Pancreas (tissue), 10 donors: ENCODE measurements around the gene TMEM54. TPM values are rescaled to one million over a fixed set of nuclear protein-coding genes. Genes with fewer than 3 reads are reported as not detected.
A peak's percentile ranks its signal among the peaks of the same experiment; 100 is the strongest.

Source experiments
- ATAC-seq, 4 donors: fragments of 200-7000 bp; cut with Tn5 transposase; one replicate each; pipeline versions ENCODE4 v1.8.0 to v1.9.1; 2020; ENCODE audit warnings: mild to moderate bottlenecking in 4 of 4, moderate library complexity in 4 of 4
- DNase-seq, 6 donors: peaks; one replicate each; pipeline ENCODE4 v3.0.0-alpha.2; 2020
- FAIRE-seq: peaks from 2 replicates; lab custom pipeline; 2012; peaks lifted over from hg19 to GRCh38; lab: Jason Lieb, UNC
- H3K27ac ChIP-seq, 4 donors: fragments of 200-600 bp; sonication (generic); 1 replicate in 3 of 4; 2 replicates in 1 of 4; pipeline versions ENCODE4 v1.5.0 to v1.8.0; 2020
- H3K27me3 ChIP-seq, 4 donors: fragments of 200-600 bp; one replicate each; pipeline ENCODE4 v1.8.0; 2021
- H3K36me3 ChIP-seq, 3 donors: fragments of 200-600 bp; sonication (generic) in 1 of 3; one replicate each; pipeline versions ENCODE4 v1.5.0 to v1.8.0; 2020 to 2021
- H3K4me1 ChIP-seq, 3 donors: fragments of 200-600 bp; one replicate each; pipeline ENCODE4 v1.8.0; 2021
- H3K4me3 ChIP-seq, 4 donors: fragments of 200-600 bp; sonication (generic) in 2 of 4; one replicate each; pipeline versions ENCODE4 v1.5.0 to v1.8.0; 2020 to 2021
- H3K9me3 ChIP-seq, 4 donors: fragments of 200-600 bp; one replicate each; pipeline ENCODE4 v1.8.0; 2021
- WGBS, 2 donors: extraction: QIAGEN DNeasy Blood & Tissue Kit; methylation state at CpG; one replicate each; pipeline ENCODE4 v1.1.7; 2013; 5-methylcytosine and 5-hydroxymethylcytosine counted together
- intact Hi-C, 3 donors: fragments of 100-400 bp; cut with DNase I; formaldehyde crosslinking; loops; one replicate each; pipeline versions ENCODE4 v1.11.1 to v1.14.2; 2022
- polyA plus RNA-seq, 2 donors: library from polyadenylated mRNA; stranded (reverse); fragments of 200-250 nt; gene quantifications; one replicate each; pipeline ENCODE4 v1.2.3, GENCODE V29; 2013
- total RNA-seq, 6 donors: library from RNA; stranded (reverse); fragmentation: NEBNext Ultra II Directional in 4 of 6; extraction: Animal tissue kit (Norgen Biotek cat#: 25700) in 4 of 6; gene quantifications; one replicate each; pipeline versions ENCODE4 v1.2.1 to v1.2.4, GENCODE V29; 2021 to 2023
- TF ChIP-seq, protein P1 (sequence below), 4 donors: fragments of 200-600 bp; sonication (generic) in 3 of 4; IDR thresholded peaks; one replicate each; pipeline versions ENCODE4 v1.5.0 to v1.8.0; 2021; ENCODE audit warnings: antibody characterized with exemption in 4 of 4
- donor health status: healthy with polysubstance abuse.
- donor health status: DM: no; HTN: no; CAD: no; lungs with moderate emphysema.
- donor health status: DM: no; HTN: no; CAD: no.
- donor health status: control.
- donor health status: control.
- donor health status: Bipolar disorder and iron deficiency.
- donor health status: DM: yes; HTN: yes; CAD: no.
- donor health status: DM: no; HTN: no; CAD: no.
- donor health status: DM: no; HTN: no; CAD: no.
- donor health status: DM: yes; HTN: yes; CAD: no.

Gene TMEM54
- total and polyA plus RNA-seq, 8 donors, result 11.9 to 39.5 (median 23.6) TPM

DNA sequence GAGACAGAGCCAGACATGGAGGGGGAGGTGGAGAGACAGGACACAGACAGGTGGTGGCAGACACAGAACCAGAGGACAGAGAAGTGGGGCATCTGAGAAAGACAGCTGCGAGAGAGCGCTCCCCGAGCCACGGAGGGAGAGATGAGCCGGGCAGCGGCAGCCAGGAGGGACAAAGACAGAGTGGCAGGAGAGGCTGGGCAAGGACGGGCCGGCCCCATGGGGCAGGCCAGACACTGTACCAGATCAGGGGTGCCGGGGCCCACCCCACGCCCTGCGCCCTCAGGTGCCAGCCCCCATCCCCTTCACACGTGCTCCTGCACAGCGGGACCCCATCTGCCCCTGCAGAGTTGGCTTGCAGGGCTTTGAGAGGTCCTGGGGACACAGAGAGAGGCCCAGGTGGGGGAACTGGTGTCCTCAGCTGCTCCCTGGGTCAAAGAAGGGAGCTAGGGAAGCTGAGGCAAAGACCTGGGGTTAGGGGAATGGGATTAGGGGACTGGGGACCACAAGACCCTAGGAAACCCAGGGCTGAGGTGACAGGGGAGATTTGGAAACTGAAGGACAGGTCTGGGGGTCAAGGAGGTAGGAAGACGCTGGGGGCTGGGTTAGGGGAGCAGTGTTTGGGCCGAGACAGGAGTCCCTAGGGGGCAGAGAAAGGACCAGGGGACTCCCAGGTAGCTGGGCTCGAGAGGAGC, 31.1 kb downstream of the TMEM54 start:
- TF ChIP-seq, protein P1, sequence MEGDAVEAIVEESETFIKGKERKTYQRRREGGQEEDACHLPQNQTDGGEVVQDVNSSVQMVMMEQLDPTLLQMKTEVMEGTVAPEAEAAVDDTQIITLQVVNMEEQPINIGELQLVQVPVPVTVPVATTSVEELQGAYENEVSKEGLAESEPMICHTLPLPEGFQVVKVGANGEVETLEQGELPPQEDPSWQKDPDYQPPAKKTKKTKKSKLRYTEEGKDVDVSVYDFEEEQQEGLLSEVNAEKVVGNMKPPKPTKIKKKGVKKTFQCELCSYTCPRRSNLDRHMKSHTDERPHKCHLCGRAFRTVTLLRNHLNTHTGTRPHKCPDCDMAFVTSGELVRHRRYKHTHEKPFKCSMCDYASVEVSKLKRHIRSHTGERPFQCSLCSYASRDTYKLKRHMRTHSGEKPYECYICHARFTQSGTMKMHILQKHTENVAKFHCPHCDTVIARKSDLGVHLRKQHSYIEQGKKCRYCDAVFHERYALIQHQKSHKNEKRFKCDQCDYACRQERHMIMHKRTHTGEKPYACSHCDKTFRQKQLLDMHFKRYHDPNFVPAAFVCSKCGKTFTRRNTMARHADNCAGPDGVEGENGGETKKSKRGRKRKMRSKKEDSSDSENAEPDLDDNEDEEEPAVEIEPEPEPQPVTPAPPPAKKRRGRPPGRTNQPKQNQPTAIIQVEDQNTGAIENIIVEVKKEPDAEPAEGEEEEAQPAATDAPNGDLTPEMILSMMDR (IDR thresholded peaks at IDR 0.05), result no peak
- Histone ChIP-seq H3K4me1 (no peaks in the 10 kb centered on the region), H3K4me3 (peak overlapping the region in 2 of 4 donors; percentile 32 to 40), H3K9me3 (no peaks in the 10 kb centered on the region), H3K27ac (no peak overlapping the region), H3K27me3 (no peaks in the 10 kb centered on the region), H3K36me3 (no peaks in the 10 kb centered on the region)
- no peak for FAIRE-seq
- intact Hi-C loops, result loop anchor here in 1 of 3 donors (5.0 to 10.0 kb wide), 2 partner anchors 95 to 163 kb away; no protein-coding TSS in a partner anchor
- no peak for DNase-seq
- 65 to 69% methylated on average over 15 to 16 of the region's 16 CpGs for WGBS, 2 donors
- peak in 1 of 4 donors; percentile 2 for ATAC-seq

DNA sequence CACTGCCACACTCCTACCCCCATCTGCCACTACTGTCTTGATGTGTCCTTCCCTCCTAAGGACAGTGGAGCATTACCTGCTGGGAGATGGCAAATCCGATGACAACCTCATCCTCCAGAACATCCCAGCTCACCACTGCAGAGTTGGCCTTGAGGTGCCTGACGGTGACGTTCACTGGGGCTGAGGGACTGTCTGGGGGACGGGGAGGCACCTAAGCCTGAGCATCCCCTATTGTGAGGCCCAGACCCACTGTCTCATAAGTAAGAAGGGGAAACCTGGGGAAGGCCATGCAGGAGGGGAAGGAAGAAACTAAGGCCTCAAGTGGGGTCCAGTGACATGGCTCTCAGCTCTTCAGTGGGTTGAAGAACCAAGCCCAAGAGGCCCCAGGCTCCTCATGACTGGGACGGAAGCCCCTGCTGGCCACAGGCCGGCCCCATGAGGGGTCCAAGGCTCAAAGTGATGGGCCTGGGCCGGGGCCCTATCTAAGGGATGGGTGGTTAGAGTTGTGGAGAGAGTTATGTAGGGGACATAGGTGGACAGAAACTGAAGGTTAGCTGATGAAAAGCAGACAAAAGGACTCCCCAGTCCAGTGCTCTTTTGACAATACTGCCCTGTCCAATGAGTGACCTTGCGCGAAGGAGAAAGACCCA, 32.3 kb downstream of the TMEM54 start:
- Histone ChIP-seq H3K27me3 (no peaks in the 10 kb centered on the region), H3K4me1 (no peaks in the 10 kb centered on the region), H3K9me3 (no peaks in the 10 kb centered on the region), H3K36me3 (no peaks in the 10 kb centered on the region), H3K4me3 (no peak overlapping the region), H3K27ac (no peak overlapping the region)
- FAIRE-seq (no peak), ATAC-seq (no peak), DNase-seq (no peak)
- TF ChIP-seq, protein P1 (IDR thresholded peaks at IDR 0.05), result no peak
- intact Hi-C loops, result loop anchor here in 1 of 3 donors (10.0 kb wide), 1 partner anchor 94 kb away; no protein-coding TSS in a partner anchor
- WGBS, 2 donors, result 85 to 94% methylated on average over 9 of the region's 9 CpGs

DNA sequence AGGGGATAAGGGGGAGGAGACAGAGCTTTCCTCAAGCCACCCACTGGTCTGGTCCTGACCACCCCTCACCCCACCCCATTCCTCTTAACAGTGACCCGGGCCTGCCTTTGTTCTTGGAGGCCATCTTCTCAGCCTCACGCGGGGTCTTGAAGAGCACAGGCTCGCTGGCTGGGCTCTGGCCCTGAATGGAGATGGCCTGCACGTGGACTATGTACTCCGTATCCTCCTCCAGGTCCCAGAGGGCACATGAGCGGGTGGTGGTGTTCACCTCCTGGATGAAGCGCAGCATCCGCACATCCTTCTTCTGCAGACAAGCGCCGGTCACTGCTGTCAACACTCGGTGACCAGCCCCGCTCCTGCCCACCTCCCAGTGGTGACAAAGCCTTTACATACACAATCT, 33.1 kb downstream of the TMEM54 start:
- ATAC-seq (no peak), FAIRE-seq (no peak), DNase-seq (no peak)
- no peak overlapping the region for H3K27ac ChIP-seq
- H3K27me3 ChIP-seq, result no peaks in the 10 kb centered on the region
- H3K9me3 ChIP-seq, result no peaks in the 10 kb centered on the region
- TF ChIP-seq, protein P1 (IDR thresholded peaks at IDR 0.05), result no peak
- no peaks in the 10 kb centered on the region for H3K4me1 ChIP-seq
- H3K4me3 ChIP-seq, result no peak overlapping the region
- intact Hi-C loops, result loop anchor here in 1 of 3 donors (10.0 kb wide), 1 partner anchor 93 kb away; no protein-coding TSS in a partner anchor
- H3K36me3 ChIP-seq, result no peaks in the 10 kb centered on the region
- 89 to 93% methylated on average over 13 of the region's 13 CpGs for WGBS, 2 donors

DNA sequence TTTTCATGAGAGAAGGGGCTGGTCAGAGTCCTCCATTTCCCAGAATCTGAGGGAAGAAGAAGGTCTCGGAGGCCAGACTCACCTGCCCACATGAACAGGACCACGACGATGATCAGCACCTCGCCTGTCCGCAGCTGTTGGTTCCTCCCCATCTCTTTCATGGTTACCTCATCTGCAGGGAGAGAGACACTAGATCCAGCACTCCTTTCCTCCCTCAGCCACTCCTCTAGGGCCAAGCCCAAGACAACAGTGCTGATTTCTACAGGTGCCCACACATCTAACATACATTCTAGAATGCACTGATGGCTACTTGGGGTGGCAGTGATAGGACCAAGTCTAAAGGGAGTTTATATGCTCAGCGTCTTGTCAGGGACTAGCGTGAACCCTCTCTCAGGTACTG, 33.5 kb downstream of the TMEM54 start:
- Histone ChIP-seq H3K27ac (no peak overlapping the region), H3K27me3 (no peaks in the 10 kb centered on the region), H3K4me1 (no peaks in the 10 kb centered on the region), H3K4me3 (no peak overlapping the region), H3K36me3 (no peaks in the 10 kb centered on the region), H3K9me3 (no peaks in the 10 kb centered on the region)
- intact Hi-C loops, result loop anchor here in 1 of 3 donors (10.0 kb wide), 1 partner anchor 93 kb away; no protein-coding TSS in a partner anchor
- WGBS, 2 donors, result 90 to 93% methylated on average over 7 of the region's 7 CpGs
- no peak for FAIRE-seq
- no peak for DNase-seq
- ATAC-seq, result no peak
- TF ChIP-seq, protein P1 (IDR thresholded peaks at IDR 0.05), result no peak
